Body of pancreas (tissue), 4 donors: ENCODE results near the gene FNTB.

Source experiments
- POLR2A ChIP-seq, 3 donors: fragments of 450-650 bp; IDR thresholded peaks; one replicate each; pipeline ENCODE4 v1.6.1; 2016; ENCODE audit warnings: antibody characterized with exemption in 3 of 3, mild to moderate bottlenecking in 2 of 3
- TF ChIP-seq, protein P1 (sequence below), 7 experiments: fragments of 450-650 bp in 4 of 7; fragments of 200-600 bp in 3 of 7; sonication (generic) in 3 of 7; IDR thresholded peaks; one replicate each; pipeline ENCODE4 v1.5.1; 2016 to 2019; ENCODE audit warnings: antibody characterized with exemption in 7 of 7

DNA sequence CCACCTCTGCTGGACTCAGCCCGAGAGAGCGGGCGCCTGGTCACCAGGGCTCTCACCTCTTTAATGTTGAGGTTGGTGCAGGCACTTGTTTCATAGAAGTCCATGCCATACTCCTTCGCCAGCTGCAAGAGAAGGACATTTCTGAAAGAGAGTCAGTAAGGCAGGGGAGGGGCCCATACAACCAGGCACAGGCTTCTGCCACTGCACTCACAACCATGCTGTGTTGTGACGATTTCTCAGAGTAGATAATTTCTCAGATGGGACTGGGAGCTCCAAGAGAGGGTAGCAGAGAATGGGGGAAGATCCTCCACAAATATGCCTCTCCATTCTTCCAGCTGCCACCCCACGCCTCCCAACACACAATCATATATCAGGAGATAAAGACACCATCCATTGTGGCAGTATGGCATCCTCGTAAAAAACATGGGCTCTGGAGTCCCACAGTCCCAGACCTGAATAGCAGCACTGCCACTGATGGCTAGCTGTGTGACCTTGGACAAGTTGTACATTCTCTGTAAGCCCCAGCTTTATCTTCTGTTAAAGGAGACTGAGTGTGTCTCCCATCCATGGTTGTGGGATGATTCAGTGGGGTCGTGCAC lies 38.0 kb upstream of the FNTB start:
- TF ChIP-seq, protein P1, sequence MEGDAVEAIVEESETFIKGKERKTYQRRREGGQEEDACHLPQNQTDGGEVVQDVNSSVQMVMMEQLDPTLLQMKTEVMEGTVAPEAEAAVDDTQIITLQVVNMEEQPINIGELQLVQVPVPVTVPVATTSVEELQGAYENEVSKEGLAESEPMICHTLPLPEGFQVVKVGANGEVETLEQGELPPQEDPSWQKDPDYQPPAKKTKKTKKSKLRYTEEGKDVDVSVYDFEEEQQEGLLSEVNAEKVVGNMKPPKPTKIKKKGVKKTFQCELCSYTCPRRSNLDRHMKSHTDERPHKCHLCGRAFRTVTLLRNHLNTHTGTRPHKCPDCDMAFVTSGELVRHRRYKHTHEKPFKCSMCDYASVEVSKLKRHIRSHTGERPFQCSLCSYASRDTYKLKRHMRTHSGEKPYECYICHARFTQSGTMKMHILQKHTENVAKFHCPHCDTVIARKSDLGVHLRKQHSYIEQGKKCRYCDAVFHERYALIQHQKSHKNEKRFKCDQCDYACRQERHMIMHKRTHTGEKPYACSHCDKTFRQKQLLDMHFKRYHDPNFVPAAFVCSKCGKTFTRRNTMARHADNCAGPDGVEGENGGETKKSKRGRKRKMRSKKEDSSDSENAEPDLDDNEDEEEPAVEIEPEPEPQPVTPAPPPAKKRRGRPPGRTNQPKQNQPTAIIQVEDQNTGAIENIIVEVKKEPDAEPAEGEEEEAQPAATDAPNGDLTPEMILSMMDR (IDR thresholded peaks at IDR 0.05): no peak
- no peak for TF ChIP-seq POLR2A (IDR thresholded peaks at IDR 0.05)
